ENCODE measurements around the gene OR7C1. TPM values are rescaled to one million over a fixed set of nuclear protein-coding genes. Genes with fewer than 3 reads are reported as not detected.
A peak's percentile ranks its signal among the peaks of the same experiment; 100 is the strongest.
"Not testable (repeated sequence)": the region's sequence is repeated elsewhere in the genome, so short reads cannot be mapped to it uniquely, and the experiment has no call there.

Gene OR7C1
- total RNA-seq, 2 donors from 2014 or later = not detected

GRCh38 chr19:14781713-14782536 lies 53.1 kb downstream of the OR7C1 start:
- not testable (repeated sequence) for DNase-seq; H3K36me3 Mint-ChIP-seq (ENCODE audit: low read depth); H3K4me3 Mint-ChIP-seq; H3K4me1 Mint-ChIP-seq; ATAC-seq; H3K9me3 ChIP-seq (ENCODE audit: control insufficient read depth, low read length, poor library complexity, severe bottlenecking); H3K27ac Mint-ChIP-seq
- H3K27me3 Mint-ChIP-seq = peaks cover 47% of the 10 kb centered on the region

GRCh38 chr19:14780622-14781225 lies 54.3 kb downstream of the OR7C1 start:
- H3K9me3 ChIP-seq (ENCODE audit: control insufficient read depth, low read length, poor library complexity, severe bottlenecking); DNase-seq; ATAC-seq; H3K36me3 Mint-ChIP-seq (ENCODE audit: low read depth); H3K4me3 Mint-ChIP-seq; H3K27ac Mint-ChIP-seq: not testable (repeated sequence)
- H3K4me1 Mint-ChIP-seq = peaks cover 13% of the 10 kb centered on the region
- peaks cover 53% of the 10 kb centered on the region for H3K27me3 Mint-ChIP-seq

DNA sequence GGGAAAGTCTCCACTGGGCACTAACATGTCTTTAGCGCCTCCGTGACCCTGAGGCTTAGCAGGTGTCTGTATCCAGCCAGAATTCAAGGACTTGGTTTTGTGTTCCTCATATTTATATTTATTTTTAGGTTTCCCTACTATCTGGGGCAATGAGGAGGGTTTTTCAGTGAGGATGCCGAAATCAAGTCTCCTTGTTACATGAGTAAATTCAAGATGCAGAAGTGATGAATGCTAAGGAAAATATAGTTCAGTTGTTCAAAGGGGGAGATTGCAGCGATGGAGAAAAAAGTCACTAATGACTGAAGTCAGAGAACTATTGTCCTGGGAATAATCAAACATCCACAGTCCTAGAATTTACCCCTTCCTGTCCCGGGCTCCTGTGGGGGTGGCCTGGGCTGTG lies 55.8 kb downstream of the OR7C1 start:
- H3K9me3 ChIP-seq (ENCODE audit: control insufficient read depth, low read length, poor library complexity, severe bottlenecking) = no peaks in the 10 kb centered on the region
- Mint-ChIP-seq H3K4me1 (peaks cover 8% of the 10 kb centered on the region), H3K27me3 (peaks cover 44% of the 10 kb centered on the region), H3K27ac (no peak overlapping the region), H3K4me3 (no peak overlapping the region), H3K36me3 (ENCODE audit: low read depth) (peaks cover 3% of the 10 kb centered on the region)
- ATAC-seq (no peak), DNase-seq (no peak)

DNA sequence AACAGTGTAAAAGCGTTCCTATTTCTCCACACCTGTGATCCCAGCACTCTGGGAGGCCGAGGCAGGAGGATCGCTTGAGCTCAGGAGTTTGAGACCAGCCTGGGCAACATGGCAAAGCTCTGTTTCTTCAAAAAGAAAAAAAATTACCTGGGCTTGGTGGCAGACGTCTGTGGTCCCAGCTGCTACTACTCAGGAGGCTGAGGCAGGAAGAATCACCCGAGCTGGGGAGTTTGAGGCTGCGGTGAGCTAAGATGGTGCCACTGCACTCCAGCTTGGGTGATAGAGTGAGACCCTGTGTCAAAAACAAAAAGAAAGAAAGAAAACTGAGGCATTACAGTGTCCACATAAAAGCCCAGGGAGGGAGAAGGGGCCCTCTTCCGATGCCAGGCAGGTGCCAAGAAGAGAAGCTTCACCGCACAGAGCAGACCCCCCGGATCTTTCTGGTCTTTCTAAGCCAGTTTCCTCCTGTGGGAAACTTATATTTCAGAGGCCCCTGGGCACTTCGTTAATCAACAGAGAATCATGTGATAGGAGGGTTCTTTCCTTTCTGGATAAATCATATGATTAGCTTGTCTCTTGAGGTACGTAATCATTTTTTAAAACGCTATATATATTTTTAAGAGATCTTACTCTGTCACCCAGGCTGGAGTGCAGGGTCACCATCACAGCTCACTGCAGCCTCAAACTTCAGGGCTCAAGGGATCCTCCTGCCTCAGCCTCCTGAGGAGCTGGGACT lies 56.7 kb downstream of the OR7C1 start, which contains the start of gene ADGRE2:
ADGRE2 (minus strand) TSS at position 451 of the 736 bp plus-strand sequence. CDS start 1,804 bp downstream, outside the sequence.
- not testable (repeated sequence) for H3K4me3 Mint-ChIP-seq

GRCh38 chr19:14777645-14778044 lies 57.3 kb downstream of the OR7C1 start:
- H3K36me3 Mint-ChIP-seq (ENCODE audit: low read depth); H3K4me3 Mint-ChIP-seq; ATAC-seq; H3K9me3 ChIP-seq (ENCODE audit: control insufficient read depth, low read length, poor library complexity, severe bottlenecking); DNase-seq; H3K4me1 Mint-ChIP-seq; H3K27ac Mint-ChIP-seq: not testable (repeated sequence)
- peaks cover 46% of the 10 kb centered on the region for H3K27me3 Mint-ChIP-seq

More for the DNA sequence above, 56.7 kb downstream of the OR7C1 start, which contains the start of gene ADGRE2:
- not testable (repeated sequence) for DNase-seq; H3K9me3 ChIP-seq (ENCODE audit: control insufficient read depth, low read length, poor library complexity, severe bottlenecking); ATAC-seq; H3K4me1 Mint-ChIP-seq; H3K27ac Mint-ChIP-seq; H3K36me3 Mint-ChIP-seq (ENCODE audit: low read depth)
- peaks cover 52% of the 10 kb centered on the region for H3K27me3 Mint-ChIP-seq

DNA sequence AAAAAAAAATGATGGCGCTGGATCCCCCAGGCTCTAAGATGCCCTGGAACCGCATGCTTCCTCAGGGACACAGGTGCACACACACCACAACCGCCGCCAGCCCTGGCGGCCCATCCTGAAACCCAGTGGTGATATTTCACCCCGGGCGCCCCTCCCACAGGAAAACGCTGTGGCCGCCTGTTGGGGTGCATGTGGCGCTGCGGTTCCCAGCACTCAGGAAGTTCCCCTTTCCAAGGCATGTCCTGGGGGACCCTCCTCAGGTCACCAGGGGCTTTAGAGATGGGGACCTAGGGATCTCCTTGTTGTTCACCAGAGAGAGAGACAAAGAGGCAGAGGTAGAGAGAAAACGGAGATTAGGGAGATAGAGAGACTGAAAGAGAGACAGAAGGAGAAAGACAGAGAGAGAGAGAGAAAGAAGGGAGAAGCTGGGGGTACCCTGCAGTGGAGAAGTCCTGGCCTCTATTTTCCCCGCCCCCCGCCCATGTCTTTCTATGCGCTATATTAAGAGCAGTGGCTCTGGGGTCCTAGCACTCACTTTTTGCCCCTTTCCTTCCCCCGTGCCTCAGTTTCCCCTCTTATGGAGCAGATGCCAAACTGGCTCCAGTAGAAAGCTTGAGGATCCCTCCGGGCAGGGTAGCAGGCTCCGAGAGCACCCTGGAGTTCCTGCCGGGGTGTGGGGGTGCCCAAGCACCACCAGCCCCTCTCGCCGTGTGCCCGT lies 59.0 kb downstream of the OR7C1 start:
- H3K9me3 ChIP-seq (ENCODE audit: control insufficient read depth, low read length, poor library complexity, severe bottlenecking) = no peaks in the 10 kb centered on the region
- Mint-ChIP-seq H3K27ac (peak overlapping the region; percentile 51), H3K27me3 (peaks cover 46% of the 10 kb centered on the region), H3K4me1 (peaks cover 8% of the 10 kb centered on the region), H3K4me3 (peak overlapping the region; percentile 76), H3K36me3 (ENCODE audit: low read depth) (peaks cover 3% of the 10 kb centered on the region)
- no peak for ATAC-seq
- DNase-seq = no peak

DNA sequence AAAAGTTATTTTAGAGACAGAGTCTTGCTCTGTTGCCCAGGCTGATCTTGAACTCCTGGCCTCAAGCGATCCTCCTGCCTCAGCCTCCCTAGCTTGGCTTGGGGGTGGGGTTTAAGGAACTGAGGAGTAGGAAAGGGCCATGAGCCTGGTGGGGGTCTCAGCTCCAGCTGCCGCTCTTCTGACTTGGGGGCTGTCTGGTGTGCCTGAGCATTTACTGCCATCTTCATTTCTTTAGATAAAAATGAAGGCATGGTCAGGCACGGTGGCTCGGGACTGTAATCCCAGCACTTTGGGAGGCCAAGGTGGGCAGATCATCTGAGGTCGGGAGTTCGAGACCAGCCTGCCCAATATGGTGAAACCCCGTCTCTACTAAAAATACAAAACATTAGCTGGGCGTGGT lies 59.7 kb downstream of the OR7C1 start:
- H3K27me3 Mint-ChIP-seq = peaks cover 41% of the 10 kb centered on the region
- not testable (repeated sequence) for DNase-seq; H3K27ac Mint-ChIP-seq; ATAC-seq; H3K4me1 Mint-ChIP-seq; H3K36me3 Mint-ChIP-seq (ENCODE audit: low read depth); H3K4me3 Mint-ChIP-seq; H3K9me3 ChIP-seq (ENCODE audit: control insufficient read depth, low read length, poor library complexity, severe bottlenecking)

DNA sequence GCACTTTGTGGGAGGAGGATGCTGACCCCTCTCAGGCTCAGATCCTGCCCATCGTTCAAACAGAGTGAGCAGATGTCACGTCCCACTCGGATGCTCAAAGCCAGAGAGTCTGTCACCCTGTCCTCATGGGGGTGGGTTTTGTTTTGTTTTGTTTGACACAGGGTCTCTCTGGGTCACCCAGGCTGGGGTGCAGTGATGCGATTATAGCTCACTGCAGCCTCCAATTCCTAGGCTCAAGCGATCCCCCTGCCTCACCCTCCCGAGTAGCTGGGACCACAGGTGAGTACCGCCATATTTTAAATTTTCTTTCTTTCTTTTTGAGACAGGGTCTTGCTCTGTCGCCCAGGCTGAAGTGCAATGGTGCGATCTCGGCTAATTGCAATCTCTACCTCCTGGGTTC lies 60.6 kb downstream of the OR7C1 start:
- Mint-ChIP-seq H3K36me3 (ENCODE audit: low read depth) (peaks cover 5% of the 10 kb centered on the region), H3K4me3 (no peak overlapping the region), H3K4me1 (peaks cover 6% of the 10 kb centered on the region), H3K27ac (no peak overlapping the region), H3K27me3 (peaks cover 49% of the 10 kb centered on the region)
- DNase-seq (no peak), ATAC-seq (no peak)
- no peaks in the 10 kb centered on the region for H3K9me3 ChIP-seq (ENCODE audit: control insufficient read depth, low read length, poor library complexity, severe bottlenecking)

DNA sequence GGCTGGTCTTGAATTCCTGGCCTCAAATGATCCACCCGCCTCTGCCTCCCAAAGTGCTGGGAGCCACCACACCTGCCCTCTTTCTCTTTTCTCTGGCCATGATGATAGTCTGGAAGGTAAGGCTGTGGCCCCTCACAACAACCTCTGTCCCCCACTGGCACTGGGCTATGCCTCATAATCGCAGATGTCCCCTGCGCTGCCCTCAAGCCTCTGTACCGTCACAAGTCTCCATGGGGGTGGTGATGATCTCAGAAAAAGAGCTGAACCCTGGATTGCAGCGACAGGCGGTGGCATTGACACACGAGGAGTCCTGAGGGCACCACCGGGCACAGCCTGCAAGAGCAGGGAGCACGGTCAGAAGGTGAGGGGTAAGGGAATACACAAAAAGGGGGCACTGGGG lies 61.3 kb downstream of the OR7C1 start:
- H3K9me3 ChIP-seq (ENCODE audit: control insufficient read depth, low read length, poor library complexity, severe bottlenecking); H3K4me3 Mint-ChIP-seq; H3K4me1 Mint-ChIP-seq; H3K36me3 Mint-ChIP-seq (ENCODE audit: low read depth); H3K27ac Mint-ChIP-seq; DNase-seq; ATAC-seq: not testable (repeated sequence)
- H3K27me3 Mint-ChIP-seq = peaks cover 49% of the 10 kb centered on the region

- Mint-ChIP-seq H3K4me1 (peaks cover 6% of the 10 kb centered on the region), H3K4me3 (no peak overlapping the region), H3K27ac (no peak overlapping the region), H3K36me3 (ENCODE audit: low read depth) (peaks cover 5% of the 10 kb centered on the region), H3K27me3 (peaks cover 52% of the 10 kb centered on the region)
- no peaks in the 10 kb centered on the region for H3K9me3 ChIP-seq (ENCODE audit: control insufficient read depth, low read length, poor library complexity, severe bottlenecking)
- no peak for DNase-seq
- ATAC-seq = no peak
Measured at GRCh38 chr19:14772995-14773394, 62.0 kb downstream of the OR7C1 start.

DNA sequence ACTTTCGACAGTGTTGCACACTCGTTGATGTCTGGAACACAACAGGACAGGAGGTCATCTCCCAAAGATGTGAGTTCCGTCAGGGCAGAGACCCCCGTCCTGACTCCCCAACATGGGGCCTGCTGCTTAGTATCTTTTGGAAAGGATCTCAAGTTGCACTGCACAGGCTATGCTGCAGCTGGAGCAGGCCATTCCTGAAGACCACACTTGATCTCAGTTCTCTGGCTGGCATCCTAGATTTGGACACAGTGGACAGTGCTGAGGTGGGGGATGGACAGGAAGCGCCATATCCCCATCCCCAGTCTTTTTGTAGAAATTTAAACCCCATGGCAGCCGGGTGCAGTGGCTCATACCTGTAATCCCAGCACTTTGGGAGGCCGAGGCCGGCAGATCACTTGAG lies 62.5 kb downstream of the OR7C1 start:
- Mint-ChIP-seq H3K27ac (no peak overlapping the region), H3K36me3 (ENCODE audit: low read depth) (peaks cover 5% of the 10 kb centered on the region), H3K27me3 (peaks cover 55% of the 10 kb centered on the region), H3K4me3 (no peak overlapping the region), H3K4me1 (peaks cover 6% of the 10 kb centered on the region)
- H3K9me3 ChIP-seq (ENCODE audit: control insufficient read depth, low read length, poor library complexity, severe bottlenecking) = no peaks in the 10 kb centered on the region
- DNase-seq (no peak), ATAC-seq (no peak)

- Mint-ChIP-seq H3K27ac (no peak overlapping the region), H3K4me3 (no peak overlapping the region), H3K4me1 (peaks cover 4% of the 10 kb centered on the region), H3K36me3 (ENCODE audit: low read depth) (peaks cover 5% of the 10 kb centered on the region), H3K27me3 (peaks cover 52% of the 10 kb centered on the region)
- DNase-seq (no peak), ATAC-seq (no peak)
- H3K9me3 ChIP-seq (ENCODE audit: control insufficient read depth, low read length, poor library complexity, severe bottlenecking) = no peaks in the 10 kb centered on the region
Measured at GRCh38 chr19:14770944-14771839, 63.8 kb downstream of the OR7C1 start.
